HEK293 (cell line): ENCODE results near the gene CHN1.
A peak's percentile ranks its signal among the peaks of the same experiment; 100 is the strongest.

ENCODE experiments used
- CTCF ChIA-PET: fragments of 350-600 bp; formaldehyde crosslinking; extraction: SDS; loops from one replicate; lab custom pipeline; 2021; ENCODE audit warnings: antibody characterized with exemption; lab: Yijun Ruan, JAX
- POLR2A ChIA-PET: fragments of 300-600 bp; formaldehyde crosslinking; extraction: SDS; loops from one replicate; lab custom pipeline; 2020; ENCODE audit warnings: antibody characterized with exemption, inconsistent platforms; lab: Yijun Ruan, JAX
- H3K27ac ChIP-seq: fragments of 200-500 bp; sonication (Bioruptor generic); 2 replicates; pipeline ENCODE4 v1.5.1; 2014; ENCODE audit warnings: low read depth, low read length, control low read depth, inconsistent platforms; ENCODE audit errors: extremely low read depth
- H3K36me3 ChIP-seq, 2 experiments: fragments of 200-500 bp in 1 of 2; sonication (Bioruptor generic) in 1 of 2; 1 replicate in 1 of 2; 2 replicates in 1 of 2; pipeline ENCODE4 v1.5.1; 2014 to 2017; ENCODE audit warnings: inconsistent platforms in 2 of 2, low read length in 2 of 2; ENCODE audit not compliant: control insufficient read depth in 2 of 2, insufficient read depth in 1 of 2
- H3K4me1 ChIP-seq: fragments of 200-500 bp; sonication (Bioruptor generic); 2 replicates; pipeline ENCODE4 v1.5.1; 2014; ENCODE audit warnings: mild to moderate bottlenecking, low read length, inconsistent platforms; ENCODE audit not compliant: control insufficient read depth, insufficient read depth
- H3K4me3 ChIP-seq: 2 replicates; pipeline ENCODE4 v1.5.1; 2011; ENCODE audit warnings: low read depth, mild to moderate bottlenecking, control low read depth, low read length, moderate library complexity
- H3K9me3 ChIP-seq: fragments of 200-500 bp; sonication (Bioruptor generic); 2 replicates; pipeline ENCODE4 v1.5.1; 2014; ENCODE audit warnings: low read depth, low read length, inconsistent platforms; ENCODE audit not compliant: control insufficient read depth, insufficient read depth
- BCL11A ChIP-seq: fragments of 450-650 bp; formaldehyde crosslinking; IDR thresholded peaks from 2 replicates; pipeline ENCODE4 v1.5.1; 2016; ENCODE audit warnings: low read depth, missing biosample characterization, missing genetic modification characterization
- TCF7L2 ChIP-seq: IDR thresholded peaks from 2 replicates; pipeline ENCODE4 v1.6.1; 2011; ENCODE audit warnings: low read depth, mild to moderate bottlenecking, inconsistent platforms, low read length, moderate library complexity, borderline replicate concordance
- ZBTB8A ChIP-seq: fragments of 450-650 bp; formaldehyde crosslinking; IDR thresholded peaks from 2 replicates; pipeline ENCODE4 v1.5.1; 2016; ENCODE audit warnings: missing biosample characterization, missing genetic modification characterization
- ZEB2 ChIP-seq: fragments of 450-650 bp; formaldehyde crosslinking; IDR thresholded peaks from 2 replicates; pipeline ENCODE4 v1.5.1; 2016; ENCODE audit warnings: missing biosample characterization, missing genetic modification characterization
- ZFHX2 ChIP-seq: fragments of 450-650 bp; formaldehyde crosslinking; conservative IDR thresholded peaks from 2 replicates; pipeline ENCODE4 v1.5.1; 2016; ENCODE audit warnings: missing biosample characterization, missing genetic modification characterization
- ZFP3 ChIP-seq: fragments of 450-650 bp; formaldehyde crosslinking; IDR thresholded peaks from 2 replicates; pipeline ENCODE4 v1.5.1; 2016; ENCODE audit warnings: low read depth, missing biosample characterization, missing genetic modification characterization
- ZNF114 ChIP-seq: fragments of 450-650 bp; formaldehyde crosslinking; IDR thresholded peaks from 2 replicates; pipeline ENCODE4 v1.5.0; 2017; ENCODE audit warnings: missing biosample characterization, missing genetic modification characterization
- ZNF140 ChIP-seq: fragments of 450-650 bp; formaldehyde crosslinking; IDR thresholded peaks from 2 replicates; pipeline ENCODE4 v1.5.1; 2016; ENCODE audit warnings: missing biosample characterization, missing genetic modification characterization
- ZNF19 ChIP-seq: fragments of 450-650 bp; formaldehyde crosslinking; IDR thresholded peaks from 2 replicates; pipeline ENCODE4; 2016; ENCODE audit warnings: missing biosample characterization, missing genetic modification characterization, low read depth
- ZNF426 ChIP-seq: fragments of 450-650 bp; formaldehyde crosslinking; IDR thresholded peaks from 2 replicates; pipeline ENCODE4 v1.5.1; 2017; ENCODE audit warnings: missing biosample characterization, missing genetic modification characterization, mild to moderate bottlenecking, inconsistent platforms, moderate library complexity
- ZNF555 ChIP-seq: fragments of 450-650 bp; formaldehyde crosslinking; conservative IDR thresholded peaks from 2 replicates; pipeline ENCODE4 v1.5.1; 2017; ENCODE audit warnings: missing biosample characterization, mild to moderate bottlenecking, missing genetic modification characterization, inconsistent platforms
- ZNF623 ChIP-seq: fragments of 450-650 bp; formaldehyde crosslinking; IDR thresholded peaks from 2 replicates; pipeline ENCODE4 v1.5.1; 2016; ENCODE audit warnings: missing biosample characterization, missing genetic modification characterization
- ZNF654 ChIP-seq: fragments of 450-650 bp; formaldehyde crosslinking; IDR thresholded peaks from 2 replicates; pipeline ENCODE4 v1.5.1; 2016; ENCODE audit warnings: low read depth, missing biosample characterization, missing genetic modification characterization
- TF ChIP-seq, protein P1 (sequence below): fragments of 450-650 bp; formaldehyde crosslinking; IDR thresholded peaks from 2 replicates; pipeline ENCODE4 v1.5.1; 2016; ENCODE audit warnings: missing biosample characterization, missing genetic modification characterization
- TF ChIP-seq, protein P2 (sequence below): IDR thresholded peaks from 2 replicates; pipeline ENCODE4 v1.6.1; 2011; ENCODE audit warnings: mild to moderate bottlenecking, low read depth, low read length, borderline replicate concordance
- TF ChIP-seq, protein P3 (sequence below): fragments of 450-650 bp; formaldehyde crosslinking; IDR thresholded peaks from 2 replicates; pipeline ENCODE4 v1.5.1; 2017; ENCODE audit warnings: missing biosample characterization, mild to moderate bottlenecking, missing genetic modification characterization, moderate library complexity
- TF ChIP-seq, protein P4 (sequence below): fragments of 450-650 bp; formaldehyde crosslinking; conservative IDR thresholded peaks from 2 replicates; pipeline ENCODE4 v1.5.1; 2016; ENCODE audit warnings: low read depth, missing biosample characterization, missing genetic modification characterization

CHN1 gene

DNA sequence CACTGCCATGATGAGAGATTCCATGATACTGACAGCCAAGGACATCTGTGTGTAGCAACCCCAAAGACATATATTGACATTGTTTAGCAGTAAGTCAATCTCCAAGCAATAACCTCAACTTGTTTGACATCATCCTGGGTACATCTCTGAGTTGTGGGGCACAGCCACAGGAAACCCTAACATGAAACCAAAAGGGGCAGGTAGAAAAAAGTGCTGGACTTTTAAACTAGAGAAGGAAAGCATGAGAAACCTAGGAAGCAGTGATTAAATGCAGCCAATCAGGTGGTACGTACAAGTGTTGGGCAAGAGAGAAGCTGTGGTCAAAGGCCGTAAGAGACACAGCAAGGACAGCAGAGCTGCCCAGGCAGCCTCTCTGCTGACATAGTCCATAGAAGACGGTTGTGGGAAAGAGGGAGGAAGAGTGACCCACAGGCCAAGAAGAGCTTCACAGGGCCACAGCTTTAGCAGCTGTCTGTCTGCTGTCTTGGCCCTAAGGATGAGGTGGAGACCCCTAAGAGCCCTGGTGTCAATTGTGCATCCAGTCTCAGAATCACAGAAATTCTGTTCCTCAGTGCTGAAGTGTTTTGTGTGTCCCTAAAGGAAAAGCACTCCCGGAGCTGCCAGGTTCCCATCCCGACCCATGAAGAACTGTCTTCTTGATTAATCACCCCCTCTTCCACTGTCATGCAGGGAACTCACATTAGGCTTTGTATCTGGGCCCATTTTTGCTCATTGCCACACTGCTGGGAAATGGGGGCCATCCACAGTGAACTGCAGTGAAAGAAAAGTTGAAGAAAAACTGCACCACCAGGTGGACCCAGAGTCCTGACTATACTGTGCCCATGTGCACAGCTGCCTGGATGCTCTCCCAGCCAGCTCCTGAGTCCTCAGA, 25.4 kb upstream of the CHN1 start:
- H3K27ac ChIP-seq, result no peak overlapping the region
- ChIA-PET CTCF (interaction anchor here (0.6 to 2.4 kb wide), 20 partner anchors 15 to 1067 kb away, joined by 3 to 18 read pairs (median 4); partner anchors contain the start of gene CHN1), POLR2A (interaction anchor here (1.5 kb wide), 1 partner anchor 138 kb away, joined by 3 read pairs; the partner anchor contains the start of gene ATF2)
- H3K9me3 ChIP-seq, result no peaks in the 10 kb centered on the region
- no peaks in the 10 kb centered on the region for H3K36me3 ChIP-seq
- H3K4me1 ChIP-seq, result no peaks in the 10 kb centered on the region
- no peak overlapping the region for H3K4me3 ChIP-seq
- TF ChIP-seq ZNF426 (tag by site-specific recombination) (no peak), BCL11A (tag by site-specific recombination) (no peak), ZNF654 (tag by site-specific recombination) (peak; percentile 60), TCF7L2 (no peak), ZFP3 (no peak), ZEB2 (tag by site-specific recombination) (no peak), ZNF114 (tag by site-specific recombination) (no peak), ZNF19 (no peak)
- TF ChIP-seq, protein P1, sequence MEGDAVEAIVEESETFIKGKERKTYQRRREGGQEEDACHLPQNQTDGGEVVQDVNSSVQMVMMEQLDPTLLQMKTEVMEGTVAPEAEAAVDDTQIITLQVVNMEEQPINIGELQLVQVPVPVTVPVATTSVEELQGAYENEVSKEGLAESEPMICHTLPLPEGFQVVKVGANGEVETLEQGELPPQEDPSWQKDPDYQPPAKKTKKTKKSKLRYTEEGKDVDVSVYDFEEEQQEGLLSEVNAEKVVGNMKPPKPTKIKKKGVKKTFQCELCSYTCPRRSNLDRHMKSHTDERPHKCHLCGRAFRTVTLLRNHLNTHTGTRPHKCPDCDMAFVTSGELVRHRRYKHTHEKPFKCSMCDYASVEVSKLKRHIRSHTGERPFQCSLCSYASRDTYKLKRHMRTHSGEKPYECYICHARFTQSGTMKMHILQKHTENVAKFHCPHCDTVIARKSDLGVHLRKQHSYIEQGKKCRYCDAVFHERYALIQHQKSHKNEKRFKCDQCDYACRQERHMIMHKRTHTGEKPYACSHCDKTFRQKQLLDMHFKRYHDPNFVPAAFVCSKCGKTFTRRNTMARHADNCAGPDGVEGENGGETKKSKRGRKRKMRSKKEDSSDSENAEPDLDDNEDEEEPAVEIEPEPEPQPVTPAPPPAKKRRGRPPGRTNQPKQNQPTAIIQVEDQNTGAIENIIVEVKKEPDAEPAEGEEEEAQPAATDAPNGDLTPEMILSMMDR, result peak; percentile 59
- TF ChIP-seq, protein P2, sequence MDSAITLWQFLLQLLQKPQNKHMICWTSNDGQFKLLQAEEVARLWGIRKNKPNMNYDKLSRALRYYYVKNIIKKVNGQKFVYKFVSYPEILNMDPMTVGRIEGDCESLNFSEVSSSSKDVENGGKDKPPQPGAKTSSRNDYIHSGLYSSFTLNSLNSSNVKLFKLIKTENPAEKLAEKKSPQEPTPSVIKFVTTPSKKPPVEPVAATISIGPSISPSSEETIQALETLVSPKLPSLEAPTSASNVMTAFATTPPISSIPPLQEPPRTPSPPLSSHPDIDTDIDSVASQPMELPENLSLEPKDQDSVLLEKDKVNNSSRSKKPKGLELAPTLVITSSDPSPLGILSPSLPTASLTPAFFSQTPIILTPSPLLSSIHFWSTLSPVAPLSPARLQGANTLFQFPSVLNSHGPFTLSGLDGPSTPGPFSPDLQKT, result no peak

DNA sequence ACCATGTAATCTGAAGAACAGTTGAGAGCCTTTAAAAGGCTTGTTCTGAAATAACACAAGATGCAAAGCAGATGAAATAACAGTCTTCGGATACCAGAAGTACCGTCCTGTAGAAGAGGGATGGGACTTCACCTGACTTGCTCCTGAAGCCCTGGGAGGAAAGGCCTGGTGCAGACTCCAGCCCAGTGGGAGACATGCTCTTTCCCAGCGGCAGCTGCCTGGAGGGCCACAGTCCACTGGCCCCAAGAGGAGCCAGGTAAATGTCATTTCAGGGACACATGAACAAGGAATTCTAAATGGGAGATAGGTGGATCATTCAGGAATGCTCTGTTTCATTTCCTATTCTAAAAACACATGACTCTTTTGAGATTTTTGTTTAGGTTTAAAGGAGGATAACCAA, 22.6 kb upstream of the CHN1 start:
- H3K4me1 ChIP-seq, result no peaks in the 10 kb centered on the region
- CTCF ChIA-PET, result interaction anchor here (2.3 kb wide), 1 partner anchor 279 kb away, joined by 6 read pairs; no protein-coding TSS in a partner anchor
- H3K4me3 ChIP-seq, result no peak overlapping the region
- POLR2A ChIA-PET, result no interaction called here
- H3K9me3 ChIP-seq, result no peaks in the 10 kb centered on the region
- no peak for TF ChIP-seq ZFHX2 (tag by site-specific recombination)
- no peaks in the 10 kb centered on the region for H3K36me3 ChIP-seq
- no peak overlapping the region for H3K27ac ChIP-seq

DNA sequence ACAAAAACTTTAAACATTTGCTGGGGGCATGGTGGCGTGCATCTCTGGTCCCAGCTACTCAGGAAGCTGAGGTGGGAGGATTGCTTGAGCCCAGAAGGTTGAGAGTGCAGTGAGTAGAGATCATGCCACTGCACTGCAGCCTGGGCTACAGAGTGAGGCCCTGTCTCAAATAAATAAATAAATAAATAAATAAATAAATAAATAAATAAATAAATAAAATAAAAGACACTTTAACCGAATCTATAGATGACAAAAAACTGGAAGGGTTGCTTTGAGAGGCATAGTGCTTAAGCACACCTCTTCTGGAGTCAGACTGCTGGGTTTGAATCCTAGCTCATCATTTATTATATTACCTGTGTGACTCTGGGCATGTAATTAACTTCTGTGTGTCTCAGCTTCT, 21.2 kb upstream of the CHN1 start:
- Histone ChIP-seq H3K9me3 (no peaks in the 10 kb centered on the region), H3K27ac (no peak overlapping the region), H3K4me3 (no peak overlapping the region), H3K36me3 (no peaks in the 10 kb centered on the region), H3K4me1 (no peaks in the 10 kb centered on the region)
- CTCF ChIA-PET, result interaction anchor here (0.6 to 0.8 kb wide), 3 partner anchors 15 to 780 kb away, joined by 3 read pairs; no protein-coding TSS in a partner anchor
- POLR2A ChIA-PET, result interaction anchor here (0.7 kb wide), 1 partner anchor 169 kb away, joined by 3 read pairs; no protein-coding TSS in a partner anchor
- TF ChIP-seq, protein P3, sequence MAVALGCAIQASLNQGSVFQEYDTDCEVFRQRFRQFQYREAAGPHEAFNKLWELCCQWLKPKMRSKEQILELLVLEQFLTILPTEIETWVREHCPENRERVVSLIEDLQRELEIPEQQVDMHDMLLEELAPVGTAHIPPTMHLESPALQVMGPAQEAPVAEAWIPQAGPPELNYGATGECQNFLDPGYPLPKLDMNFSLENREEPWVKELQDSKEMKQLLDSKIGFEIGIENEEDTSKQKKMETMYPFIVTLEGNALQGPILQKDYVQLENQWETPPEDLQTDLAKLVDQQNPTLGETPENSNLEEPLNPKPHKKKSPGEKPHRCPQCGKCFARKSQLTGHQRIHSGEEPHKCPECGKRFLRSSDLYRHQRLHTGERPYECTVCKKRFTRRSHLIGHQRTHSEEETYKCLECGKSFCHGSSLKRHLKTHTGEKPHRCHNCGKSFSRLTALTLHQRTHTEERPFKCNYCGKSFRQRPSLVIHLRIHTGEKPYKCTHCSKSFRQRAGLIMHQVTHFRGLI (tag by site-specific recombination), result no peak
- TF ChIP-seq ZBTB8A (tag by site-specific recombination) (peak; percentile 32; the same call in 1 of the 2 replicates), ZNF555 (tag by site-specific recombination) (peak; percentile 49), ZNF140 (tag by site-specific recombination) (peak; percentile 35; the same call in 1 of the 2 replicates), ZNF426 (tag by site-specific recombination) (peak; percentile 55), ZNF654 (tag by site-specific recombination) (0 out of 2 replicates have a peak, but pooled peaks have one; percentile 13), ZNF623 (tag by site-specific recombination) (peak; percentile 29; the same call in 1 of the 2 replicates)
- TF ChIP-seq, protein P4, sequence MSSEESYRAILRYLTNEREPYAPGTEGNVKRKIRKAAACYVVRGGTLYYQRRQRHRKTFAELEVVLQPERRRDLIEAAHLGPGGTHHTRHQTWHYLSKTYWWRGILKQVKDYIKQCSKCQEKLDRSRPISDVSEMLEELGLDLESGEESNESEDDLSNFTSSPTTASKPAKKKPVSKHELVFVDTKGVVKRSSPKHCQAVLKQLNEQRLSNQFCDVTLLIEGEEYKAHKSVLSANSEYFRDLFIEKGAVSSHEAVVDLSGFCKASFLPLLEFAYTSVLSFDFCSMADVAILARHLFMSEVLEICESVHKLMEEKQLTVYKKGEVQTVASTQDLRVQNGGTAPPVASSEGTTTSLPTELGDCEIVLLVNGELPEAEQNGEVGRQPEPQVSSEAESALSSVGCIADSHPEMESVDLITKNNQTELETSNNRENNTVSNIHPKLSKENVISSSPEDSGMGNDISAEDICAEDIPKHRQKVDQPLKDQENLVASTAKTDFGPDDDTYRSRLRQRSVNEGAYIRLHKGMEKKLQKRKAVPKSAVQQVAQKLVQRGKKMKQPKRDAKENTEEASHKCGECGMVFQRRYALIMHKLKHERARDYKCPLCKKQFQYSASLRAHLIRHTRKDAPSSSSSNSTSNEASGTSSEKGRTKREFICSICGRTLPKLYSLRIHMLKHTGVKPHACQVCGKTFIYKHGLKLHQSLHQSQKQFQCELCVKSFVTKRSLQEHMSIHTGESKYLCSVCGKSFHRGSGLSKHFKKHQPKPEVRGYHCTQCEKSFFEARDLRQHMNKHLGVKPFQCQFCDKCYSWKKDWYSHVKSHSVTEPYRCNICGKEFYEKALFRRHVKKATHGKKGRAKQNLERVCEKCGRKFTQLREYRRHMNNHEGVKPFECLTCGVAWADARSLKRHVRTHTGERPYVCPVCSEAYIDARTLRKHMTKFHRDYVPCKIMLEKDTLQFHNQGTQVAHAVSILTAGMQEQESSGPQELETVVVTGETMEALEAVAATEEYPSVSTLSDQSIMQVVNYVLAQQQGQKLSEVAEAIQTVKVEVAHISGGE (tag by site-specific recombination), result peak; percentile 46; the same call in 1 of the 2 replicates
